CD14-positive monocyte (primary cell): ENCODE results near the gene ELOVL3. TPM values are rescaled to one million over a fixed set of nuclear protein-coding genes. Genes with fewer than 3 reads are reported as not detected.

Experiments
- DNase-seq, 3 donors: peaks; one replicate each; pipeline ENCODE4 v3.0.0-alpha.2; 2011 to 2022
- H2AFZ ChIP-seq: 2 replicates; pipeline ENCODE4 v1.6.0; 2012; ENCODE audit warnings: mild to moderate bottlenecking, low read depth, low read length, inconsistent platforms; ENCODE audit not compliant: insufficient read depth, poor library complexity, severe bottlenecking
- H3K27ac ChIP-seq, 2 donors: 1 replicate in 1 of 2; 2 replicates in 1 of 2; pipeline ENCODE4 v1.5.1; 2012 to 2013; ENCODE audit warnings: low read length in 2 of 2, control low read depth in 1 of 2, inconsistent platforms in 1 of 2, low read depth in 1 of 2, mild to moderate bottlenecking in 1 of 2
- H3K27me3 ChIP-seq, 2 donors: one replicate each; pipeline versions ENCODE4 v1.6.0 to v1.6.1; 2011 to 2013; ENCODE audit warnings: low read length in 2 of 2; ENCODE audit not compliant: control insufficient read depth in 2 of 2, insufficient read depth in 2 of 2
- H3K36me3 ChIP-seq, 2 donors: replicated peaks in 1 of 2; 1 replicate in 1 of 2; 2 replicates in 1 of 2; pipeline versions ENCODE4 v1.5.1 to v1.6.1; 2012 to 2013; ENCODE audit warnings: low read length in 2 of 2, control low read depth in 1 of 2, inconsistent platforms in 1 of 2, mild to moderate bottlenecking in 1 of 2; ENCODE audit not compliant: insufficient read depth in 2 of 2, control insufficient read depth in 1 of 2
- H3K4me1 ChIP-seq, 2 donors: 1 replicate in 1 of 2; 2 replicates in 1 of 2; pipeline versions ENCODE4 v1.5.1 to v1.6.1; 2012 to 2013; ENCODE audit warnings: low read length in 2 of 2, control low read depth in 1 of 2, inconsistent platforms in 1 of 2, mild to moderate bottlenecking in 1 of 2, moderate library complexity in 1 of 2; ENCODE audit not compliant: insufficient read depth in 2 of 2, control insufficient read depth in 1 of 2
- H3K4me2 ChIP-seq: replicated peaks from 2 replicates; pipeline ENCODE3; 2012; ENCODE audit warnings: low read length, moderate library complexity, mild to moderate bottlenecking; ENCODE audit not compliant: poor library complexity, severe bottlenecking; ENCODE audit errors: extremely low read depth
- H3K4me3 ChIP-seq, 3 experiments: fragments of 200-600 bp in 1 of 3; sonication (generic) in 1 of 3; replicated peaks in 1 of 3; 1 replicate in 2 of 3; 2 replicates in 1 of 3; pipeline ENCODE4 v1.5.1; 2011 to 2013; ENCODE audit warnings: low read length in 3 of 3, mild to moderate bottlenecking in 3 of 3, control low read depth in 2 of 3, low read depth in 2 of 3, inconsistent platforms in 1 of 3, moderate library complexity in 1 of 3
- H3K79me2 ChIP-seq: 2 replicates; pipeline ENCODE4 v1.6.0; 2012; ENCODE audit warnings: mild to moderate bottlenecking, control low read depth, inconsistent platforms, low read length, moderate library complexity; ENCODE audit not compliant: insufficient read depth
- H3K9ac ChIP-seq: 2 replicates; pipeline ENCODE4 v1.6.0; 2017; ENCODE audit warnings: low read length, mild to moderate bottlenecking; ENCODE audit not compliant: insufficient read depth, poor library complexity, severe bottlenecking
- H3K9me3 ChIP-seq, 2 donors: replicated peaks in 1 of 2; 1 replicate in 1 of 2; 2 replicates in 1 of 2; pipeline versions ENCODE4 v1.5.1 to v1.6.1; 2012 to 2013; ENCODE audit warnings: low read length in 2 of 2, control low read depth in 1 of 2; ENCODE audit not compliant: control insufficient read depth in 1 of 2, insufficient read depth in 1 of 2
- H4K20me1 ChIP-seq: 2 replicates; pipeline ENCODE4 v1.6.0; 2012; ENCODE audit warnings: mild to moderate bottlenecking, low read length, control low read depth, moderate library complexity; ENCODE audit not compliant: insufficient read depth
- H3K27ac Mint-ChIP-seq, 7 donors: one replicate each; pipeline ENCODE4 v1.8.0; 2020; ENCODE audit warnings: mild to moderate bottlenecking in 7 of 7, mixed read lengths in 7 of 7, moderate library complexity in 6 of 7, inconsistent platforms in 2 of 7
- H3K27me3 Mint-ChIP-seq, 3 donors: one replicate each; pipeline ENCODE4 v1.8.0; 2021 to 2022; ENCODE audit warnings: low read depth in 3 of 3, mild to moderate bottlenecking in 3 of 3, mixed read lengths in 3 of 3, moderate library complexity in 3 of 3, inconsistent platforms in 1 of 3
- H3K36me3 Mint-ChIP-seq, 2 donors: one replicate each; pipeline ENCODE4 v1.8.0; 2020; ENCODE audit warnings: mixed read lengths in 2 of 2, inconsistent platforms in 1 of 2, mild to moderate bottlenecking in 1 of 2
- H3K4me1 Mint-ChIP-seq: one replicate; pipeline ENCODE4 v1.8.0; 2020; ENCODE audit warnings: mild to moderate bottlenecking, mixed read lengths
- H3K4me3 Mint-ChIP-seq, 2 donors: one replicate each; pipeline ENCODE4 v1.8.0; 2020; ENCODE audit warnings: mild to moderate bottlenecking in 2 of 2, mixed read lengths in 2 of 2, moderate library complexity in 1 of 2
- H3K9me3 Mint-ChIP-seq, 7 donors: one replicate each; pipeline ENCODE4 v1.8.0; 2020 to 2022; ENCODE audit warnings: mixed read lengths in 7 of 7, mild to moderate bottlenecking in 6 of 7, moderate library complexity in 6 of 7, inconsistent platforms in 2 of 7
- WGBS: methylation state at CpG from one replicate; pipeline ENCODE4 v1.1.5; 2013; ENCODE audit warnings: missing lambda C conversion rate; ENCODE audit not compliant: insufficient coverage; 5-methylcytosine and 5-hydroxymethylcytosine counted together
- intact Hi-C, 2 donors: fragments of 100-400 bp; cut with micrococcal nuclease; formaldehyde crosslinking; loops; one replicate each; pipeline versions ENCODE4 v1.15.0 to v1.15.1; 2023
- polyA plus RNA-seq, 3 donors: library from polyadenylated mRNA; depleted of rRNA in 1 of 3; unstranded in 2 of 3; stranded (reverse) in 1 of 3; fragments of 300-500 nt in 2 of 3; fragments of >200 nt in 1 of 3; fragmentation: Illumina TruSeq in 2 of 3; gene quantifications; 1 replicate in 2 of 3; 2 replicates in 1 of 3; pipeline ENCODE4 v1.2.3, GENCODE V29; 2012 to 2021
- TF ChIP-seq, protein P1 (sequence below): fragments of 200-600 bp; IDR thresholded peaks from one replicate; pipeline ENCODE4 v1.8.0; 2022; ENCODE audit warnings: antibody characterized with exemption, mild to moderate bottlenecking

Gene ELOVL3
- polyA plus RNA-seq, 3 donors = 1.5 to 3.2 (median 2.2) TPM

DNA sequence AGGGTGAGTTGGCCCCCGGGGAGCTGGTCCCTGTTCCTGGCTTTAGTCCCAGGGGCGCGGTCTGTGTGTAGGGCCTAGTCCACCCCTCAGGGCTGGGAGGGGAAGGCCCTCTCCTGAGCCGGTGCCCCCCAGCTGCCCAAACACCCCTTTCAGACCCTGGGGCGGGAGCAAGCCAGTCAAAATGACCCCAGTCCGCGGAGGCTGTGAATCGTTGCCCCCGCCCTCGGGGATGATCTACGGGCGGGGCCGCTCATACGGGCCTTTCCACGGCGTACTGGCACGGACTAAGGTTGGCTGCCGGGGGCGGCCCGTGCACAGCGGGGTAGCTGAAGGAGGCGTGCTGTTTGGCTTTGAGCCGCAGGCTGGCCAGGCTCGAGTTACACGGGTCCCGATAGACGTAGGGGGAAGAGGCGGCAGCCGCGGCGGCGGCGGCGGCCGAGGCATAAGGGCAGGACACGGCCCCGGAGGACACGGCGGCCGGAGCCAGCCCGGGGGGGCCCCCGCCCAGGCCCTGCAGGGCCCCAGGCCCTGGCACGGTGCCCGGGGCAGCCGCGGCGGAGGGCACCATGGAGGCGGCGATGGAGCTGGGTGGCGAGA lies 4.3 kb downstream of the ELOVL3 start:
- H3K4me1 Mint-ChIP-seq = peaks cover 59% of the 10 kb centered on the region
- peaks cover 41 to 55% (median 53%) of the 10 kb centered on the region in 3 donors for H3K27me3 Mint-ChIP-seq
- DNase-seq = peak in 1 of 3 donors; percentile 12
- Histone ChIP-seq H3K4me2 (peak overlapping the region; percentile 91), H3K9me3 (peaks cover 0 to 2% of the 10 kb centered on the region in 2 donors), H3K36me3 (peaks cover 7% of the 10 kb centered on the region in 2 donors), H3K27me3 (peaks cover 28 to 54% of the 10 kb centered on the region in 2 donors), H3K4me3 (peak overlapping the region; percentile 34 to 70 (median 38)), H3K9ac (peak overlapping the region; percentile 35), H2AFZ (peak overlapping the region; percentile 75), H3K27ac (no peak overlapping the region), H3K4me1 (peaks cover 51 to 56% of the 10 kb centered on the region in 2 donors), H3K79me2 (no peaks in the 10 kb centered on the region), H4K20me1 (peaks cover 10% of the 10 kb centered on the region)
- H3K36me3 Mint-ChIP-seq = peaks cover 13 to 15% of the 10 kb centered on the region in 2 donors
- WGBS = 3% methylated on average over 50 of the region's 50 CpGs
- intact Hi-C loops = loop anchor here in 1 of 2 donors (5.0 kb wide), 1 partner anchor 122 kb away; no protein-coding TSS in a partner anchor
- no peak overlapping the region for H3K27ac Mint-ChIP-seq
- TF ChIP-seq, protein P1, sequence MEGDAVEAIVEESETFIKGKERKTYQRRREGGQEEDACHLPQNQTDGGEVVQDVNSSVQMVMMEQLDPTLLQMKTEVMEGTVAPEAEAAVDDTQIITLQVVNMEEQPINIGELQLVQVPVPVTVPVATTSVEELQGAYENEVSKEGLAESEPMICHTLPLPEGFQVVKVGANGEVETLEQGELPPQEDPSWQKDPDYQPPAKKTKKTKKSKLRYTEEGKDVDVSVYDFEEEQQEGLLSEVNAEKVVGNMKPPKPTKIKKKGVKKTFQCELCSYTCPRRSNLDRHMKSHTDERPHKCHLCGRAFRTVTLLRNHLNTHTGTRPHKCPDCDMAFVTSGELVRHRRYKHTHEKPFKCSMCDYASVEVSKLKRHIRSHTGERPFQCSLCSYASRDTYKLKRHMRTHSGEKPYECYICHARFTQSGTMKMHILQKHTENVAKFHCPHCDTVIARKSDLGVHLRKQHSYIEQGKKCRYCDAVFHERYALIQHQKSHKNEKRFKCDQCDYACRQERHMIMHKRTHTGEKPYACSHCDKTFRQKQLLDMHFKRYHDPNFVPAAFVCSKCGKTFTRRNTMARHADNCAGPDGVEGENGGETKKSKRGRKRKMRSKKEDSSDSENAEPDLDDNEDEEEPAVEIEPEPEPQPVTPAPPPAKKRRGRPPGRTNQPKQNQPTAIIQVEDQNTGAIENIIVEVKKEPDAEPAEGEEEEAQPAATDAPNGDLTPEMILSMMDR = no peak
- H3K9me3 Mint-ChIP-seq = peaks cover 0 to 15% (median 1%) of the 10 kb centered on the region in 7 donors
- peak overlapping the region; percentile 76 to 93 for H3K4me3 Mint-ChIP-seq

GRCh38 chr10:102230861-102231356 lies 4.8 kb downstream of the ELOVL3 start:
- TF ChIP-seq, protein P1 = no peak
- H2AFZ ChIP-seq = peak overlapping the region; percentile 75
- Mint-ChIP-seq H3K4me1 (peaks cover 54% of the 10 kb centered on the region), H3K27me3 (peaks cover 45 to 60% (median 58%) of the 10 kb centered on the region in 3 donors), H3K9me3 (peaks cover 0 to 17% (median 1%) of the 10 kb centered on the region in 7 donors), H3K36me3 (peaks cover 13 to 15% of the 10 kb centered on the region in 2 donors), H3K27ac (no peak overlapping the region), H3K4me3 (peak overlapping the region; percentile 76 to 93)
- peaks cover 10% of the 10 kb centered on the region for H4K20me1 ChIP-seq
- WGBS = 2% methylated on average over 52 of the region's 52 CpGs
- peak overlapping the region; percentile 34 to 70 (median 38) for H3K4me3 ChIP-seq
- H3K79me2 ChIP-seq = no peaks in the 10 kb centered on the region
- intact Hi-C loops = loop anchor here in 1 of 2 donors (5.0 kb wide), 1 partner anchor 121 kb away; no protein-coding TSS in a partner anchor
- peak overlapping the region; percentile 91 for H3K4me2 ChIP-seq
- H3K27me3 ChIP-seq = peaks cover 28 to 59% of the 10 kb centered on the region in 2 donors
- peaks cover 7% of the 10 kb centered on the region in 2 donors for H3K36me3 ChIP-seq
- H3K9ac ChIP-seq = peak overlapping the region; percentile 35
- H3K4me1 ChIP-seq = peaks cover 46 to 51% of the 10 kb centered on the region in 2 donors
- H3K9me3 ChIP-seq = peaks cover 0 to 2% of the 10 kb centered on the region in 2 donors
- H3K27ac ChIP-seq = no peak overlapping the region
- peak in 2 of 3 donors; percentile 29 to 31 for DNase-seq
